K562 (cell line): ENCODE data around the gene ZMYM2. TPM values are rescaled to one million over a fixed set of nuclear protein-coding genes. Genes with fewer than 3 reads are reported as not detected.

ENCODE experiments used
- ATAC-seq: fragments of 200-7000 bp; cut with Tn5 transposase; 3 replicates; pipeline ENCODE4 v1.9.1; 2020; ENCODE audit warnings: moderate library complexity
- BruUV-seq: library from RNA; stranded (reverse); fragments of 400-500 nt; replicated peaks from 2 replicates; lab custom pipeline; 2021; lab: Mats Ljungman, UMichigan
- CTCF ChIA-PET: fragments of 300-600 bp; formaldehyde crosslinking; extraction: SDS; loops from one replicate; lab custom pipeline; 2021; ENCODE audit warnings: low intra/inter-chr PET ratio; lab: Yijun Ruan, JAX
- POLR2A ChIA-PET: fragments of 300-600, 350-650 bp; sonication (Branson Sonifier 250); formaldehyde crosslinking; extraction: SDS; loops from one replicate; lab custom pipeline; 2021; ENCODE audit warnings: antibody characterized with exemption, inconsistent platforms; lab: Yijun Ruan, JAX
- DNase-seq, 4 experiments: peaks; one replicate each; pipeline versions ENCODE4 v3.0.0 to v3.0.0-alpha.2; 2011 to 2018; ENCODE audit warnings: low spot score in 3 of 4, mixed read lengths in 3 of 4; ENCODE audit errors: extremely low read depth in 1 of 4
- FAIRE-seq: peaks from 2 replicates; lab custom pipeline; 2011; peaks lifted over from hg19 to GRCh38; lab: Jason Lieb, UNC
- H2AFZ ChIP-seq: 2 replicates; pipeline ENCODE4 v1.6.0; 2011; ENCODE audit warnings: low read depth, low read length, control low read depth, inconsistent platforms
- H3K27ac ChIP-seq: fragments of 200-600 bp; 3 replicates; pipeline ENCODE4 v1.8.0; 2011; ENCODE audit warnings: low read depth, mild to moderate bottlenecking, control low read depth, inconsistent platforms, low read length, moderate library complexity, mixed read lengths; ENCODE audit errors: extremely low read depth
- H3K27me3 ChIP-seq, 2 experiments: fragments of 300-600 bp in 1 of 2; 2 replicates in 1 of 2; 3 replicates in 1 of 2; pipeline versions ENCODE4 v1.6.0 to v1.8.0; 2011; ENCODE audit warnings: inconsistent platforms in 2 of 2, low read length in 2 of 2, mild to moderate bottlenecking in 1 of 2, mixed read lengths in 1 of 2, moderate library complexity in 1 of 2; ENCODE audit not compliant: control insufficient read depth in 2 of 2, insufficient read depth in 2 of 2
- H3K36me3 ChIP-seq: fragments of 300-600 bp; 3 replicates; pipeline ENCODE4 v1.8.0; 2011; ENCODE audit warnings: mild to moderate bottlenecking, low read length, inconsistent platforms; ENCODE audit not compliant: control insufficient read depth, insufficient read depth
- H3K4me1 ChIP-seq, 2 experiments: fragments of 200-600 bp in 1 of 2; replicated peaks in 1 of 2; 2 replicates in 1 of 2; 3 replicates in 1 of 2; pipeline versions ENCODE4 v1.5.1 to v1.8.0; 2011; ENCODE audit warnings: inconsistent platforms in 2 of 2, low read length in 2 of 2, mild to moderate bottlenecking in 1 of 2, mixed read lengths in 1 of 2, moderate library complexity in 1 of 2; ENCODE audit not compliant: control insufficient read depth in 2 of 2, insufficient read depth in 2 of 2
- H3K4me2 ChIP-seq: 2 replicates; pipeline ENCODE4 v1.6.1; 2011; ENCODE audit warnings: low read length, control low read depth, inconsistent platforms, mixed read lengths; ENCODE audit not compliant: insufficient read depth
- H3K4me3 ChIP-seq: fragments of 200-600 bp; sonication (generic), shearing (Covaris generic); 2 replicates; pipeline ENCODE4 v1.5.1; 2016; ENCODE audit warnings: control low read depth, inconsistent platforms
- H3K79me2 ChIP-seq: fragments of 200-600 bp; 3 replicates; pipeline ENCODE4 v1.8.0; 2011; ENCODE audit warnings: low read length, inconsistent platforms; ENCODE audit not compliant: control insufficient read depth, insufficient read depth
- H3K9ac ChIP-seq, 2 experiments: 2 replicates each; pipeline versions ENCODE4 v1.6.0 to v1.6.1; 2011; ENCODE audit warnings: low read depth in 2 of 2, low read length in 2 of 2, control low read depth in 1 of 2, inconsistent platforms in 1 of 2, mild to moderate bottlenecking in 1 of 2, mixed read lengths in 1 of 2; ENCODE audit not compliant: insufficient read depth in 1 of 2
- H3K9me1 ChIP-seq: one replicate; pipeline ENCODE4 v1.6.0; 2011; ENCODE audit warnings: inconsistent platforms, mild to moderate bottlenecking, low read length, moderate library complexity; ENCODE audit not compliant: control insufficient read depth, insufficient read depth
- H3K9me3 ChIP-seq: replicated peaks from 2 replicates; pipeline ENCODE4 v1.5.1; 2011; ENCODE audit warnings: low read depth, low read length, inconsistent platforms; ENCODE audit not compliant: control insufficient read depth, insufficient read depth
- H4K20me1 ChIP-seq: replicated peaks from 2 replicates; pipeline ENCODE4 v1.6.1; 2011; ENCODE audit warnings: low read length, inconsistent platforms, mixed read lengths; ENCODE audit not compliant: control insufficient read depth, insufficient read depth
- FOXP1 ChIP-seq: sonication (generic); formaldehyde crosslinking; IDR thresholded peaks from 2 replicates; pipeline ENCODE4 v1.8.0; 2022; ENCODE audit warnings: mild to moderate bottlenecking, missing genetic modification reagents
- KAT7 ChIP-seq: sonication (generic); formaldehyde crosslinking; IDR thresholded peaks from 2 replicates; pipeline ENCODE4 v1.8.0; 2022; ENCODE audit warnings: missing genetic modification reagents, mild to moderate bottlenecking, borderline replicate concordance
- MTA2 ChIP-seq: fragments of 450-650 bp; IDR thresholded peaks from 2 replicates; pipeline ENCODE4 v1.6.1; 2016; ENCODE audit warnings: low read depth
- NFIX ChIP-seq: fragments of 250-450 bp; sonication (Bioruptor Pico); IDR thresholded peaks from 2 replicates; pipeline ENCODE4 v1.4.0; 2020; ENCODE audit warnings: low read depth, mild to moderate bottlenecking, moderate library complexity
- NFYB ChIP-seq: IDR thresholded peaks from 2 replicates; pipeline ENCODE4 v1.6.1; 2011; ENCODE audit warnings: mild to moderate bottlenecking, moderate library complexity; ENCODE audit not compliant: insufficient read length; ENCODE audit errors: extremely low read depth
- NUFIP1 ChIP-seq: fragments of 450-650 bp; IDR thresholded peaks from 2 replicates; pipeline ENCODE4 v1.6.1; 2018; ENCODE audit not compliant: partially characterized antibody
- ZC3H8 ChIP-seq: fragments of 450-650 bp; IDR thresholded peaks from 2 replicates; pipeline ENCODE4 v1.6.1; 2017
- ZFP30 ChIP-seq: fragments of 250-450 bp; sonication (Bioruptor Pico); IDR thresholded peaks from 2 replicates; pipeline ENCODE4 v1.8.0; 2022; ENCODE audit warnings: moderate library complexity, mild to moderate bottlenecking, inconsistent platforms, borderline replicate concordance
- ZNF239 ChIP-seq: fragments of 250-450 bp; sonication (Bioruptor Pico); IDR thresholded peaks from 2 replicates; pipeline ENCODE4 v1.4.0; 2020; ENCODE audit warnings: mild to moderate bottlenecking
- ZNF253 ChIP-seq: fragments of 250-450 bp; sonication (Bioruptor Pico); conservative IDR thresholded peaks from 2 replicates; pipeline ENCODE4 v1.6.1; 2021; ENCODE audit warnings: mild to moderate bottlenecking
- WGBS: fragments of 100-300 bp; shearing (Covaris generic); methylation state at CpG from one replicate; pipeline ENCODE4 v1.1.6; 2016; ENCODE audit warnings: low coverage, mixed read lengths; ENCODE audit not compliant: insufficient coverage; ENCODE audit errors: missing lambda C conversion rate; 5-methylcytosine and 5-hydroxymethylcytosine counted together
- in situ Hi-C: fragments of 300-500 bp; cut with MboI; formaldehyde crosslinking; loops from 4 replicates; pipeline ENCODE4 v1.15.0; 2018; ENCODE audit warnings: inconsistent platforms, mixed read lengths
- intact Hi-C: fragments of 100-400 bp; cut with micrococcal nuclease; formaldehyde crosslinking; loops from 2 replicates; pipeline ENCODE4 v1.14.2; 2022
- polyA plus RNA-seq, 8 experiments: library from polyadenylated mRNA; depleted of rRNA in 4 of 8; stranded (reverse) in 5 of 8; unstranded in 3 of 8; fragments of >200 nt; fragmentation: Nextera tagmentation in 2 of 8; fragmentation: Illumina TruSeq in 1 of 8; extraction: Ambion mirVana in 2 of 8; extraction: Trizol in 1 of 8; gene quantifications; 2 replicates each; pipeline versions ENCODE4 v1.2.1 to v1.2.3, GENCODE V29; 2011 to 2014; ENCODE audit warnings: inconsistent platforms in 1 of 8, missing spikeins in 1 of 8
- total RNA-seq, 7 experiments: library from RNA; depleted of rRNA in 6 of 7; stranded (reverse); fragments of >200 nt in 6 of 7; fragmentation: Illumina TruSeq in 2 of 7; extraction: Trizol in 2 of 7; gene quantifications; 2 replicates each; pipeline versions ENCODE4 v1.2.1 to v1.2.3, GENCODE V29; 2011 to 2021; ENCODE audit warnings: low replicate concordance in 1 of 7
- TF ChIP-seq, protein P1 (sequence below): sonication (generic); formaldehyde crosslinking; IDR thresholded peaks from 2 replicates; pipeline ENCODE4 v1.8.1; 2023; ENCODE audit warnings: mild to moderate bottlenecking, missing genetic modification reagents
- TF ChIP-seq, protein P2 (sequence below): fragments of 450-650 bp; formaldehyde crosslinking; conservative IDR thresholded peaks from 2 replicates; pipeline ENCODE4 v1.4.0; 2022; ENCODE audit warnings: mild to moderate bottlenecking, missing genetic modification characterization
- TF ChIP-seq, protein P3 (sequence below): fragments of 250-450 bp; sonication (Bioruptor Pico); IDR thresholded peaks from 2 replicates; pipeline ENCODE4 v1.8.0; 2022; ENCODE audit warnings: moderate library complexity, mild to moderate bottlenecking, inconsistent platforms

Gene ZMYM2
- total and polyA plus RNA-seq, 9 of the 15 experiments (the other 6 are each of a cell fraction or from before 2014, with no cell fraction given): 5.0 to 48.8 (median 26.8) TPM

DNA sequence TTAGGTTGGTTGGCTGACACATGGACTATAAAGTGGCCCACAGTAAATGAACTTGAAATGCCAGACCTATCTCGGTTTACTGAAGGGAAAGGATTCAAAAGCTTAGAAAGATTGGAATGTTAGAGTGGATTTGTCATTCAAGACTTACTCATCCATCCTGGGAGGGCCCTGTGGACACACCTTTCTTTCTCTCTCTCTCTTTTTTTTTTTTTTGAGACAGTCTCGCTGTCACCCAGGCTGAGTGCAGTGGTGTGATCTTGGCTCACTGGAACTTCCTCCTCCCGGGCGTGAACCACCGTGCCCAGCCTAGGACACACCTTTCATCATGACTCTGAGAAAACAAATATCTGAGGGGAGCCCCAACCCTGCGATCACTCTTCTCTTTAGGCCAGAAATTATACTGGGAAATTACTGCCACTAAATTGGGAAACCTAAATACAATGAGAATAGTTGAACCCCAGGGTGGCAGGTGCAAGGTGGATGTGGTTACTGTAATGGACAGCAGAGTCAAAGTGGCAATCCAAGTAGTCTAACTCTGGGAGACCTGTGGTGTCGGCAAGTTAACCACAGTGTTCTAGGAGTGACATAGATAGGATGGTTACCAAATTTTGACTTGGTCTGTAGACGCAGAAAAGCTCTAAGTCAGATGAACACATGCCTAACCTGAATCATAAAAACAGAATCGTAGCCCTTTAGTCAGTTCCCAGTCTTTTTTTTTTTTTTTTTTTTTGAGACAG lies 48.0 kb upstream of the ZMYM2 start:
- TF ChIP-seq KAT7 (CRISPR knock-in tag) (no peak), FOXP1 (CRISPR knock-in tag) (no peak), ZNF239 (no peak), NUFIP1 (no peak), NFIX (CRISPR knock-in tag) (no peak), MTA2 (no peak), ZNF253 (CRISPR knock-in tag) (no peak), ZC3H8 (no peak), ZFP30 (no peak), NFYB (no peak)
- TF ChIP-seq, protein P1, sequence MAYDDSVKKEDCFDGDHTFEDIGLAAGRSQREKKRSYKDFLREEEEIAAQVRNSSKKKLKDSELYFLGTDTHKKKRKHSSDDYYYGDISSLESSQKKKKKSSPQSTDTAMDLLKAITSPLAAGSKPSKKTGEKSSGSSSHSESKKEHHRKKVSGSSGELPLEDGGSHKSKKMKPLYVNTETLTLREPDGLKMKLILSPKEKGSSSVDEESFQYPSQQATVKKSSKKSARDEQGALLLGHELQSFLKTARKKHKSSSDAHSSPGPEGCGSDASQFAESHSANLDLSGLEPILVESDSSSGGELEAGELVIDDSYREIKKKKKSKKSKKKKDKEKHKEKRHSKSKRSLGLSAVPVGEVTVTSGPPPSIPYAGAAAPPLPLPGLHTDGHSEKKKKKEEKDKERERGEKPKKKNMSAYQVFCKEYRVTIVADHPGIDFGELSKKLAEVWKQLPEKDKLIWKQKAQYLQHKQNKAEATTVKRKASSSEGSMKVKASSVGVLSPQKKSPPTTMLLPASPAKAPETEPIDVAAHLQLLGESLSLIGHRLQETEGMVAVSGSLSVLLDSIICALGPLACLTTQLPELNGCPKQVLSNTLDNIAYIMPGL: no peak
- TF ChIP-seq, protein P2, sequence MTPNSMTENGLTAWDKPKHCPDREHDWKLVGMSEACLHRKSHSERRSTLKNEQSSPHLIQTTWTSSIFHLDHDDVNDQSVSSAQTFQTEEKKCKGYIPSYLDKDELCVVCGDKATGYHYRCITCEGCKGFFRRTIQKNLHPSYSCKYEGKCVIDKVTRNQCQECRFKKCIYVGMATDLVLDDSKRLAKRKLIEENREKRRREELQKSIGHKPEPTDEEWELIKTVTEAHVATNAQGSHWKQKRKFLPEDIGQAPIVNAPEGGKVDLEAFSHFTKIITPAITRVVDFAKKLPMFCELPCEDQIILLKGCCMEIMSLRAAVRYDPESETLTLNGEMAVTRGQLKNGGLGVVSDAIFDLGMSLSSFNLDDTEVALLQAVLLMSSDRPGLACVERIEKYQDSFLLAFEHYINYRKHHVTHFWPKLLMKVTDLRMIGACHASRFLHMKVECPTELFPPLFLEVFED: no peak
- TF ChIP-seq, protein P3, sequence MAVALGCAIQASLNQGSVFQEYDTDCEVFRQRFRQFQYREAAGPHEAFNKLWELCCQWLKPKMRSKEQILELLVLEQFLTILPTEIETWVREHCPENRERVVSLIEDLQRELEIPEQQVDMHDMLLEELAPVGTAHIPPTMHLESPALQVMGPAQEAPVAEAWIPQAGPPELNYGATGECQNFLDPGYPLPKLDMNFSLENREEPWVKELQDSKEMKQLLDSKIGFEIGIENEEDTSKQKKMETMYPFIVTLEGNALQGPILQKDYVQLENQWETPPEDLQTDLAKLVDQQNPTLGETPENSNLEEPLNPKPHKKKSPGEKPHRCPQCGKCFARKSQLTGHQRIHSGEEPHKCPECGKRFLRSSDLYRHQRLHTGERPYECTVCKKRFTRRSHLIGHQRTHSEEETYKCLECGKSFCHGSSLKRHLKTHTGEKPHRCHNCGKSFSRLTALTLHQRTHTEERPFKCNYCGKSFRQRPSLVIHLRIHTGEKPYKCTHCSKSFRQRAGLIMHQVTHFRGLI (CRISPR knock-in tag): no peak
- H3K79me2 ChIP-seq: no peaks in the 10 kb centered on the region
- BruUV-seq: no TSS peak
- DNase-seq (no peak), FAIRE-seq (no peak), ATAC-seq (no peak)
- no peak overlapping the region for H3K9ac ChIP-seq
- intact Hi-C loops: no loop called here
- no peaks in the 10 kb centered on the region for H3K9me1 ChIP-seq
- H3K4me3 ChIP-seq: no peak overlapping the region
- H4K20me1 ChIP-seq: no peaks in the 10 kb centered on the region
- no peaks in the 10 kb centered on the region for H3K27me3 ChIP-seq
- no peak overlapping the region for H3K4me2 ChIP-seq
- no peaks in the 10 kb centered on the region for H3K9me3 ChIP-seq
- ChIA-PET CTCF (no interaction called here), POLR2A (interaction anchor here (0.6 to 1.1 kb wide), 3 partner anchors 11 to 289 kb away, joined by 3 to 4 read pairs (median 3); no protein-coding TSS in a partner anchor)
- in situ Hi-C loops: no loop called here
- H2AFZ ChIP-seq: no peak overlapping the region
- H3K4me1 ChIP-seq: no peaks in the 10 kb centered on the region
- H3K36me3 ChIP-seq: no peaks in the 10 kb centered on the region
- no peak overlapping the region for H3K27ac ChIP-seq
- 11% methylated on average over 6 of the region's 9 CpGs for WGBS
